HepG2 (cell line): ENCODE measurements around the gene GNL1. TPM values are rescaled to one million over a fixed set of nuclear protein-coding genes. Genes with fewer than 3 reads are reported as not detected.

Source experiments
- CENPBD1 ChIP-seq: sonication (generic); formaldehyde crosslinking; IDR thresholded peaks from 2 replicates; pipeline ENCODE4 v1.8.0; 2022; ENCODE audit warnings: missing genetic modification reagents, low read depth, mild to moderate bottlenecking, borderline replicate concordance
- EED ChIP-seq: sonication (generic); formaldehyde crosslinking; IDR thresholded peaks from 2 replicates; pipeline ENCODE4 v1.5.0; 2020; ENCODE audit warnings: mild to moderate bottlenecking, missing genetic modification reagents
- HOXA5 ChIP-seq: sonication (generic); formaldehyde crosslinking; IDR thresholded peaks from 2 replicates; pipeline ENCODE4 v1.4.0; 2020; ENCODE audit warnings: missing genetic modification reagents
- IKZF4 ChIP-seq: sonication (generic); formaldehyde crosslinking; IDR thresholded peaks from 2 replicates; pipeline ENCODE4 v1.5.1; 2020; ENCODE audit warnings: borderline replicate concordance, mild to moderate bottlenecking, low read depth, missing genetic modification reagents; ENCODE audit errors: not compliant biosample characterization
- MEF2D ChIP-seq: sonication (generic); formaldehyde crosslinking; IDR thresholded peaks from 2 replicates; pipeline ENCODE4 v1.5.1; 2020; ENCODE audit warnings: mild to moderate bottlenecking, missing genetic modification reagents
- NFKB2 ChIP-seq: sonication (generic); formaldehyde crosslinking; IDR thresholded peaks from 2 replicates; pipeline ENCODE4 v1.4.0; 2020; ENCODE audit warnings: missing genetic modification reagents, borderline replicate concordance
- NFKBIZ ChIP-seq: IDR thresholded peaks from 2 replicates; pipeline ENCODE4 v1.6.1; 2018; ENCODE audit warnings: missing genetic modification reagents, missing compliant biosample characterization
- PRDM4 ChIP-seq: sonication (generic); formaldehyde crosslinking; IDR thresholded peaks from 2 replicates; pipeline ENCODE4 v1.9.0; 2021; ENCODE audit warnings: missing genetic modification reagents, borderline replicate concordance
- REXO4 ChIP-seq: sonication (generic); formaldehyde crosslinking; IDR thresholded peaks from 2 replicates; pipeline ENCODE4 v1.8.0; 2022; ENCODE audit warnings: missing genetic modification reagents, mild to moderate bottlenecking, borderline replicate concordance
- SKI ChIP-seq: fragments of 450-650 bp; IDR thresholded peaks from one replicate; pipeline ENCODE4 v1.6.1; 2018; ENCODE audit warnings: mild to moderate bottlenecking; ENCODE audit not compliant: partially characterized antibody
- STAT6 ChIP-seq: sonication (generic); formaldehyde crosslinking; IDR thresholded peaks from 2 replicates; pipeline ENCODE4 v1.4.0; 2020; ENCODE audit warnings: missing genetic modification reagents, mild to moderate bottlenecking, borderline replicate concordance
- TFAP4 ChIP-seq: sonication (generic); IDR thresholded peaks from 2 replicates; pipeline ENCODE4 v1.6.1; 2016; ENCODE audit warnings: low read depth, borderline replicate concordance
- TRIM22 ChIP-seq: fragments of 450-650 bp; IDR thresholded peaks from 2 replicates; pipeline ENCODE4 v1.6.1; 2017
- YEATS2 ChIP-seq: sonication (generic); formaldehyde crosslinking; IDR thresholded peaks from 2 replicates; pipeline ENCODE4 v1.4.0; 2020; ENCODE audit warnings: missing genetic modification reagents, borderline replicate concordance
- ZBTB46 ChIP-seq: sonication (generic); formaldehyde crosslinking; IDR thresholded peaks from 2 replicates; pipeline ENCODE4 v1.4.0; 2020; ENCODE audit warnings: mild to moderate bottlenecking, missing genetic modification reagents, borderline replicate concordance
- ZNF317 ChIP-seq: sonication (generic); formaldehyde crosslinking; IDR thresholded peaks from 2 replicates; pipeline ENCODE4 v1.5.0; 2020; ENCODE audit warnings: mild to moderate bottlenecking, missing genetic modification reagents
- ZNF451 ChIP-seq: sonication (generic); formaldehyde crosslinking; IDR thresholded peaks from 2 replicates; pipeline ENCODE4 v1.5.0; 2020; ENCODE audit warnings: mild to moderate bottlenecking, missing genetic modification reagents
- ZNF547 ChIP-seq: sonication (generic); formaldehyde crosslinking; IDR thresholded peaks from 2 replicates; pipeline ENCODE4 v1.5.1; 2020; ENCODE audit warnings: mild to moderate bottlenecking, missing genetic modification reagents
- ZNF562 ChIP-seq: sonication (generic); formaldehyde crosslinking; IDR thresholded peaks from 2 replicates; pipeline ENCODE4 v1.8.0; 2022; ENCODE audit warnings: missing genetic modification reagents, borderline replicate concordance
- polyA plus RNA-seq, 8 experiments: library from polyadenylated mRNA; depleted of rRNA in 3 of 8; stranded (reverse) in 7 of 8; unstranded in 1 of 8; fragments of >200 nt; fragmentation: Illumina TruSeq in 4 of 8; extraction: Trizol in 4 of 8; gene quantifications; 2 replicates each; pipeline versions ENCODE4 v1.2.1 to v1.2.3, GENCODE V29; 2011 to 2016; ENCODE audit warnings: low read depth in 4 of 8, missing spikeins in 1 of 8, mixed read lengths in 1 of 8; ENCODE audit not compliant: insufficient read depth in 1 of 8
- total RNA-seq, 5 experiments: library from RNA; depleted of rRNA; stranded (reverse); fragments of >200 nt; fragmentation: Illumina TruSeq; extraction: Trizol; gene quantifications; 2 replicates each; pipeline ENCODE4 v1.2.3, GENCODE V29; 2016; ENCODE audit warnings: low read depth in 1 of 5

GNL1 gene
- total and polyA plus RNA-seq, 2 of the 13 experiments (the other 11 are each of a cell fraction or from before 2014, with no cell fraction given): 35.0 to 55.6 TPM

- TF ChIP-seq NFKB2 (CRISPR knock-in tag) (peak; percentile 93), SKI (no peak), STAT6 (peak; percentile 64), ZBTB46 (peak; percentile 96; the same call in 1 of the 2 replicates), REXO4 (CRISPR knock-in tag) (no peak), NFKBIZ (CRISPR knock-in tag) (0 out of 2 replicates have a peak, but pooled peaks have one; percentile 28), ZNF317 (peak; percentile 82; the same call in 1 of the 2 replicates), PRDM4 (CRISPR knock-in tag) (no peak), CENPBD1 (CRISPR knock-in tag) (peak; percentile 88; the same call in 1 of the 2 replicates), IKZF4 (CRISPR knock-in tag) (no peak), TFAP4 (peak; percentile 60; the same call in 1 of the 2 replicates), ZNF451 (CRISPR knock-in tag) (no peak; the same call in 1 of the 2 replicates), ZNF562 (peak; percentile 85), TRIM22 (no peak), EED (peak; percentile 99), HOXA5 (CRISPR knock-in tag) (no peak), YEATS2 (peak; percentile 94), MEF2D (peak; percentile 55), ZNF547 (CRISPR knock-in tag) (peak; percentile 96)
Observed at GRCh38 chr6:30556906-30557682, 805 bp upstream of the GNL1 start, which contains the start of gene PRR3 (continued).
